Stimulated activated CD8-positive, alpha-beta memory T cell treated with anti-CD3 and anti-CD28 coated beads, Interleukin-15, amount 100 ng/mL, for 1 hour (primary cell): ENCODE data around the gene CCDC30.

ENCODE experiments used
- DNase-seq: peaks from one replicate; pipeline ENCODE4 v3.0.0-alpha.2; 2020; ENCODE audit warnings: low read depth

Gene CCDC30

GRCh38 chr1:42462828-42463763 is at the start of gene CCDC30:
Gene CCDC30, plus strand, starts transcription at chr1:42463286. Its CDS starts 17,266 bp downstream, at chr1:42480552.
- peak; percentile 91 for DNase-seq

GRCh38 chr1:42414551-42415496 is 48.3 kb upstream of the CCDC30 start:
- no peak for DNase-seq

- no peak for DNase-seq
Observed at GRCh38 chr1:42417166-42417565, 45.9 kb upstream of the CCDC30 start.

- no peak for DNase-seq
Observed at GRCh38 chr1:42418516-42418915, 44.6 kb upstream of the CCDC30 start.

GRCh38 chr1:42419126-42419821 is 43.8 kb upstream of the CCDC30 start:
- DNase-seq, result no peak

DNA sequence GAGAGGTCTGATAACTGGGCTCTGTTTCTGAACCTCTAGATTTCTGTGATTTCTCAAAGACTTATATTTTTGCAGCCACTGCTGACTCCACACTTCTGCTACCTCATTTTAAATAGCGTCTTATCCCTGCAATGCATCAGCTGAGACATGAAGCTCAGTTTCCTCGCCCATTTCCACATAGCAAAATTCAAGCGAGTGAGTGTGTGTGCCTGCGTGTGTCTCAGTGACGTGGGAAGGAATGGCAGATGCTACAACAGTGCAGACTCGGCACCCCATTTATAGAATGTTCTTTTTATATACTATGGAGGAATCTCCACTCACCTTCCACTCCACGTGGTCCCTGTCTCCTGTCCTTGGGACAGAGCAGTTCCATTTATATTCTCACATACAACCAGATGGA is 43.0 kb upstream of the CCDC30 start:
- DNase-seq, result no peak

DNA sequence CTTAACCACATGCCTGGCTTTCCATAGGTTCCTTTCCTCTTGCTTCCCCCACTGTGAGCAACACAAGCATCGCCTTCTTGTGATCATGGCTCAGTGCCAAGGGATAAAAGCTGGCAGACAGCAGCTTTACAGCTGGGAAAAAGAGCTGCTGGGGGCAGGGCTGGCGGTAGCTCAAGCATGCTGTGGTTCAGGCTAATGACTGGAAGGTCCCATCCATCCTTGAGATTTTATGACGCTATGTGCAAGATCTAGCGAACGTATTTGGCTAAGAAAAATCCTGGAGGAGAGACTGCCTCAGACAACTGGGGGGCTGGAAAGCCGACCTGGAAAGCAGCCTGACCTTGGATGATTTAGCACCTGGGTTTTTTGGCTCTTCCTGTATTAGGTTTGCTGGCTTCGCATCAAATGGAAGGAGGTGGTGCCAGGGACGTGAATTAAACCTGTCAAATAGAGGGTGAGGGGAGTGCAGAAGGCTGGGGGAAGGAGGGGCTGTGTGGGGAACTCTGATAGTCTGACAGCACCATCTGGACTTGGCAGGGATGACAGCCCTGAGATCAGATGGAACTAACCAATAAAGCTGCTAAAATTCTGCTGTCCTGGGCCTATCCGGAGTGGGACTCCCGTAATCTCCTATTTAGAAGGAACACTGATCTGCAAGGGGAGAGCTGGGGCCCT is 42.0 kb upstream of the CCDC30 start:
- DNase-seq, result no peak

DNA sequence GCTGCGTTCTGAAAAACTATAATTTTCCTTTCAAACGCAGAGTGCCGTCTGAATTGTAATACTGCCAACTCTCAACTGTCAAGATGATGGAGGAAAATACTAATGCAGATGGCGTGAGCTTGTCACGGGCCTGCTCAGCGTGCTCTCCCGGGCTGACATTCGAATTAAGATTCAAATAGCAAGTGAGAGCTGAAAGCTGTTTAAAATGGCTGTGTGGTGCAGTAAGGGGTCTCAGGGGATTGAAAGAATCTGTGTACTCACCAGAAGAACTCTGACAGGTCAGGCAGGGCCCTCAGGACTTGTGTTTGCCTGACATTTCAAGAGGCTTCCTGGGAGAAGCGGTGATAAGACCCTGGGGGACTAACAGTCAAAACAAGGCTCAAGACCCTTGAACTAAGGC is 40.3 kb upstream of the CCDC30 start:
- DNase-seq, result no peak

GRCh38 chr1:42423681-42424080 is 39.4 kb upstream of the CCDC30 start:
- DNase-seq, result no peak

DNA sequence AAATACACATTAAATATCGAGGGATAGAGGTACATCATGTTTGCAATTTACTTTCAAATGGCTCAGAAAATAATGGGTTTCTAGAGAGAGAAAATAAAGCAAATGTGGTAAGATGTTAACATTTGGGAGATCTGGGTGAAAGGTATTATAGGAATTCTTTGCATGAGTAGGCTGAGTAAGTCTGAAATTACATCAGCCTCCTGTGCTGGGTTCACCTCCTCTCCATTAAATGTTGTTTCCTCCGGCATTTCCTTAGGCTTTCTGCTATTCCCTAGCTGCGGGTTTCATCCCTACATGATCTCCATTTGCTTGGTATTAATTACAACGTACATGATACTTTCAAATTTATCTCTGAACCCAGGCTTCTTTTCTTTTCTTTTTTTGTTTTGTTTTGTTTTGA is 38.9 kb upstream of the CCDC30 start:
- DNase-seq, result no peak

DNA sequence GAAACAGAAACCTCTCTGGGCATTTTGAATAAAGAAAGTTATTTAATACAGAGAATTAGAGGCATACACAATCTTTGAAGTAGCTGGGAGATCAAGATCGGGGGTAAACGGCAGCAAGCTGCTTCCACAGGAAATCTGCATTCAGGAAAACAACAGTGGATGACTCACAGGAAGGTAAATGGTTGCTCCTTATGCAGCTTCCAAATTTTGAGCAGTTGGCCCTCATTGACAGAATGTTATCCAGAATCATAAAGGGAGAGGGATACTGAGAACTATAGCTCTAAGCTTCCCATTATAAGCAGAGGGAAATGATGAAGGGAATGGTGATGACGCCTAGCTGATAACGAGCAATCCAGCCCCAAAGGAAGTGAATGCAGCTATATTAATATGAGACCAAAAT is 35.8 kb upstream of the CCDC30 start:
- no peak for DNase-seq

GRCh38 chr1:42429603-42430002 is 33.5 kb upstream of the CCDC30 start:
- no peak for DNase-seq

DNA sequence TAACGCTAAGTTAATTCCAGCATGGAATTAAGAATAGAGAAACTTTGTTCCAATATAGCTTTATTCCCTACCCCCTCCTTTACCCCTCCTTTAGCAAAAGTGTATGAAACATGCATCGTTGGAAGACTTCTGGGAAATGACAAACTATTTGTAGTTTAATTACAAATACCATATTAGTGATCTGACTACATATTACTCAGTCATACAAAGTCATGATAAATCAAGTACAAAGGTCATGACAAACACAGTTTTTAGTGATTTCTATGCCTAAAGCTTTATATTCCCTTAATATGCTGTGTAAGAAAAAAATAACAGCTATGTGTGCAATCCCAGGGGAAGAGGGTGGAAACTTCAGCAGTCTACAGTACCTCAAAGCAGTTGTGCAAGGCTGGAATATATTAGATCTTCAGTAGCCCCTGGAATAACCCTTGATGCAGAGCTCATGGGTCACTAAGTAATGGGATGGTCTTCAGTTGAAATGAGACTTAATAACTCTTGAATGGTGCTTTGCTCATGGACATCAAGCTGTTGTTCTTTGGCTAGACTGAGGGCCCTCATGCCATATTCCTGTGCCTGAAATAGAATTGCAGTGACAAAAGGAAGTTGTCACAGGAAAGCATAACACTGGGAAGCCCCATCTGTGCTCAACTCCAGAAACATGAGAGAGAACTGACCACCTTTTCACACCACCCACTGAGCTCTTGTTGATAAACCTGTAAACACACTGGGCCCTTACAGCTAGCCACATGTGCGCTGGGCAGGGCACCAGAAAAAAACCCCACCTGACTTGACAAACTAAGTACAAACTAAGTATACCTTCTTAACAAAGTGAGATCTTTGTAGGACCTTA is 32.6 kb upstream of the CCDC30 start:
- no peak for DNase-seq

DNA sequence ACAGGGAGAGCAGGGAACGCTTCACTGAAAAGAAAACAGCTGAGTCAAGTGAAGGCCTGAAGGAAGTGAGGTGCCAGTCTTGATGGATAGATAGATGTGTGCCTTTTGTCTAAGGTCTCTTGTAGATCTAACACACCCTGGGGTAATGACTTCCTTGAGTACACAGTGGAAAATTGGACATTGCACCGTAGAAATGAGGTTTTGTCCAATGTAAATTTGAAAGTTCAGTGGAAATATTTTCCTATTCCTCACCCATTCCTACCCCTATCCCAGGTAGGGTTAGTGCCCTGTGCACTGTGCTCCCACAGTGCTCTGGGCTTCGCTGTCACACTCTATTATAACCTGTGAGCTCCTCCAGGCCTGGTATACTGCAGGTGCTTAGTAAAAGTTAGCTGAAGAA is 31.6 kb upstream of the CCDC30 start:
- DNase-seq, result no peak

DNA sequence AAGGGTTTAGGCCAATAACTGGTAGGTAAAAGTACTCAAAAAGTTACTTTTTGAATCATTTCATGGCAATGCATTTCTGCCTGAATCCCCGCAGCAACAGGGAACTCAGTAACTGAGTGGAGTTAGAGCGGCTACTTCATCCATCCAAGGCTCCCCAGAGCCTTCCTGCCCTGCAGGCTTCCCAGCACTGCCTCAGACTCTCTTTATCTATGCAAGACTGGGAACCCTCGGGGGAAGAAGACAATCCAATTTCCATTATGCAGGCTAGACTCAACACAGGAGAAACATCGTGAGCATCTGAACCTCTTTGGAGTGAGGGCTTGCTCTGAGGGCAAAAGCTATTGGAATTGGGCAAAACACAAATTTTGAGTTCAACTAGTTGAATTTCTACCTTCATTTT is 30.4 kb upstream of the CCDC30 start:
- DNase-seq, result no peak

DNA sequence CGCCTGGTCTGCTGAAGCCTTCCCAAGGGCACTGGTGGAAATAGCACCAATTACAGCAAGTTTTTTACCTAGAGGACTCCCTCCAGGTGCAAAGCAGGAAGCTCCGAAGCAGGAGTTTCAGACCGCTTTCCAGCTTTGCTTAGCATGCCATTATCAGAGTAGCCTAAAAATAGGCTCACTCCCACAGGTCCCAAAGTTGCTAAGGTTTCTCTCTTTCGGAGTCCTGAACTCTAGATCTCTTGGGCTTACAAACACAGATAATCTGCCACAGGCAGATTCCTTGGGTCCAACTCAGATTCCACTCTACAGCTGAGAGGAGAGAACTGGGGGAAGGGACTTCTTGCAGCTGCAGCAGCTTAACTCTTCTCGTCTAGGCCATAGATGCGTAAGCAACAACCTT is 29.7 kb upstream of the CCDC30 start:
- no peak for DNase-seq

GRCh38 chr1:42434340-42434739 is 28.7 kb upstream of the CCDC30 start:
- no peak for DNase-seq

DNA sequence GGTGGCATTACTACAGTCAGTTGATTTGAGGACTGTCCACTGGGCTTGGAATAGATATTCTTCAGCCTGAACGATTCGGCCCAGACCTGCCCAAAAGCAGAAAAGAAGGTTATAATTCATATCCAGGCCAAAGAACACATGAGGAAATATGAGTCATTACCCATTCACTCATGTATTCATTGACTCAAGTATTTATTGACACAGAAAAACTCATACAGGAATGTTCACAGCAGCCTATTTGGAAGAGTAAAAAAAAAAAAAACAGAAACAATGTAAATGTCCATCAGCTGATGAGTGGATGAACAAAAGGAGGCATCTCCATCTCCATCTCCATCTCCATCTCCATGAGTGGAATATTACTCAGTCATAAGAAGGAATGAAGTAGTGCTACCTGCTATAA is 23.1 kb upstream of the CCDC30 start:
- no peak for DNase-seq

DNA sequence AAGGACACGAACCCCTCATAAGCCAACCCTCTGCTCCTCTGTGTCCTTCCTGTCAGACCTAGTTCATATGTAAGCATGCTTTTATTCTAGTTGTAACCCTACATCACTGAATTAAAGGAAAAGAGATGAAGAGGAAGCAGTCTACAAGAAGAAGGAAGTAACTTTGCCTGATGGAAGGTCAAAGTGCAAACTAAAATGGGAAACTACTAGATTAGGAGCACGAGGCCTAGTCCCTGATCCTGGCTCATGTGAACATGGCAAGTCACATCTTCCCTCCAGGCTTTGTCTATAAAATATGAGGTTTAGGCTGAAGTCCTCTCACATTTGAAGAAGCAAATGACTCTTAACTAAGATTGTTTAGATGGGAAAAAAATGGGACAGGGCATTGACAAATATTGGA is 20.4 kb upstream of the CCDC30 start:
- DNase-seq, result no peak

GRCh38 chr1:42449256-42449655 is 13.8 kb upstream of the CCDC30 start:
- DNase-seq, result no peak

DNA sequence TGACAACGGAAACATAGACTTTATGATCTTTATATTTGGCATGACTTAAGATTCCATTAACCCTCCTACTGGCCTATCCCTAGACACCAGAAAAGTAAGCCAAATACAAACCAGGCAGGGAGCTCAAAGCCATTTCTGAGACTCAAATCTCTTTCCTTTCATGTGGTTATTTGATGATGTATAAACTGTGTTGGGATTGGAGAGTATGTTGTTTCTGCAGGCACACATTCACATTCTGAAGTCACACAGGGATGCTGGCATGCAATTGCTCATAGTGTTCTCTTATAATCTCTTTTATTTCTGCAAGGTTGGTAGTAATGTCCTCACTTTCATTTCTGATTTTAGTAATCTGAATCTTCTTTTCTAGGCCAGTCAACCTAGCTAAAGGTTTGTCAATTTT is 13.0 kb upstream of the CCDC30 start:
- no peak for DNase-seq
